GM08714 (cell line): ENCODE results near the gene UNC13C.

ENCODE experiments used
- H3K4me3 ChIP-seq: fragments of 200-500 bp; sonication (Bioruptor generic); 2 replicates; pipeline ENCODE4 v1.5.1; 2014; ENCODE audit warnings: mild to moderate bottlenecking, low read length, inconsistent platforms
- ZNF274 ChIP-seq: IDR thresholded peaks from 2 replicates; pipeline ENCODE4 v1.6.1; 2012; ENCODE audit warnings: mild to moderate bottlenecking, low read depth, low read length

Gene UNC13C

DNA sequence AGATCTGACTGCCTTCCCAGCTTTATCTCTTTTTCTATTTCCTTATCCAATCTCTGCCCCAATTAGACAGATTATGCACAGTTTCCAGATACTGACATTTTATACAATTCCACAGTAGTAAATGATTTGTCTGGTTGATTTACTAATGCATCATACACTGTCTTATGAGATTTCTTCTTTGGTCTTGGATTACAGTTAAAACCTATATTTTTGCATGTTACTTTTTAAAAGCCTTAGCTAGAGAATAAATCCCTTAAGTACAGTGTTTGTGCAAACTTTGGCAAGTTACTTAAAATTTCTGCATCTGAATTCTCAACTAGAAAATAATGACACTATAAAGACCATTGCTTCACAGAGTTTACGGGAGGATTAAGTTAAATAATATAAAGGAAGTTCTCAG lies 6.0 kb downstream of the UNC13C start:
- no peak overlapping the region for H3K4me3 ChIP-seq
- TF ChIP-seq ZNF274: no peak

DNA sequence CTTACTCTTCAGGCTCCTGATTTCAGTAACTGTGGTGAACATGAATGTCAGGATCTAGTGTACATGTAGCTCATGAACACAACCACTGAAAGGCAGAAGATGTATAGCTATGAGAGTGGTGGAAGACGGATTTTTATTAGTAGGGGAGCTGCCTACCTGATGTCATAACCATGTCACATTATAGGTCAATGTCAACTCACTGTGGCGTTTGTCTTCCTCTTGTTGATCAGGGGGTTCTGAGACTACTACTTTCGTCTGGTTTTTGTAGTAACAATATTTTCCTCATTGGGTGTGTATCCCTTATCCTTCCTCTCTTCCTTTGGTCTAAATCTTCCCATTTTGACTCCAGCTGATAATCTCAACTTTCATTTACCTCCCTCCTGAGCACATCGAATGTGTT lies 7.3 kb downstream of the UNC13C start:
- no peak overlapping the region for H3K4me3 ChIP-seq
- no peak for TF ChIP-seq ZNF274

DNA sequence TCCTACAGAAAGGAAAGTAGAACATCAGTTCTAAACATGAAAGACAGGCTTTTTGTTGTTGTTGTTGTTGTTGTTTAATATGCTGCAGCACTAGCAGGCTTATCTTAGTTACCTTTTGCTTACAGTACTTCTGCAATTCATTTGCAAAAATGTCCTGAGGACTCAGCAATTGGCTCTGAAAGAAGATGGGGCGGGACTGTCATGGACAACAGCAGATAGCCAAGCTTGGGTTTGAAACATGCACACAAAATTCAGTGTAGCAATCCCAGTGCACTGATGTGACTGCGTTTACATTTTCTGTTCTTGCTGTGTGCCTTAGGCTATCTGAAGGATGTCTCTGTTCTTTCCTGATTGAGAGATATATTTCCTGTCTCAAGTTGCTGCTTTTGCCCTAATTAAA lies 9.2 kb downstream of the UNC13C start:
- H3K4me3 ChIP-seq: no peak overlapping the region
- no peak for TF ChIP-seq ZNF274

DNA sequence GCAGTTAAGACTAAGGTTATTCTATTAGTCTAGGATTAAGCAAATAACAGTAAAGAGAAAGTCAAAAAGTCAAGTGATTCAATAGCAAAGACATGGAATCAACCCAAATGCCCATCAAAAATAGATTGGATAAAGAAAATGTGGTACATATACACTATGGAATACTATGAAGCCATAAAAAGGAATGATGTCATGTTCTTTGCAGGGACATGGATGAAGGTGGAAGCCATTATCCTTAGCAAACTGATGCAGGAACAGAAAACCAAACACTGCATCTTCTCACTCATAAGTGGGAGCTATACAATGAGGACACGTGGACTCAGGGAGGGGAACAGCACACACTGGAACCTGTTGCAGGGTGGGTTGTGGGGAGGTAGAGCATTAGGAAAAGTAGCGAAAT lies 29.0 kb downstream of the UNC13C start:
- no peak overlapping the region for H3K4me3 ChIP-seq
- no peak for TF ChIP-seq ZNF274

DNA sequence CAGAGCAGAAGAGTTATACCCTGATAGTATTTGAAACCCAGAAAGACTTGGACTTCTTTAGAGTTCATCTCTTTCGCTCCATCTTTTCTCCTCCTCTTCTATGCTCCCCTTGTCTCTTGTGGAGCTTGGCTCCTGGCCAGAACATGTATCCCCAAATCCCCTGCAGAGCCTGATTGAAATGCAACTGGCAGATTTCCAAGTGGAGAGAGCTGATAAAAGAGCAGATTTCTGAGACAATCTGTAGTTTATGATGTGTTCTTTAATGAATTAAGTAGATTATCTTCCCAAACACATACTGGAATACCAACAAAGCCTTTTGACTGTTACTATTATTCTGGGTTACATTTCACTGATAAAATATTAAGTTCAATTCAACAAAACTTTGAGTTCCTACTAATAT lies 33.4 kb downstream of the UNC13C start:
- no peak for TF ChIP-seq ZNF274
- no peak overlapping the region for H3K4me3 ChIP-seq

DNA sequence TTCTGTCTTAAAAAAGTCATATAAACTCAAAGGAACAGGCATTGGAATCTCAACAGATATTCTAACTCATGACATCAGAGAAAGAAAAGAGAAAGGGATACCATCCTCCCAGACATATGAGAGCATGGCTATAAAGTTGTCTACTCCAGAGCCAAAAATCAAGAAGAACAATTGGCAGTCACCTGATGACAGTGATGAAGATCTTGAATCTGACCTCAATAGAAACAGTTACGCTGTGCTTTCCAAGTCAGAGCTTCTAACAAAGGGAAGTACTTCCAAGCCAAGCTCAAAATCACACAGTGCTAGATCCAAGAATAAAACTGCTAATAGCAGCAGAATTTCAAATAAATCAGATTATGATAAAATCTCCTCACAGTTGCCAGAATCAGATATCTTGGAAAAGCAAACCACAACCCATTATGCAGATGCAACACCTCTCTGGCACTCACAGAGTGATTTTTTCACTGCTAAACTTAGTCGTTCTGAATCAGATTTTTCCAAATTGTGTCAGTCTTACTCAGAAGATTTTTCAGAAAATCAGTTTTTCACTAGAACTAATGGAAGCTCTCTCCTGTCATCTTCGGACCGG lies 35.9 kb downstream of the UNC13C start:
- H3K4me3 ChIP-seq: no peak overlapping the region
- no peak for TF ChIP-seq ZNF274

DNA sequence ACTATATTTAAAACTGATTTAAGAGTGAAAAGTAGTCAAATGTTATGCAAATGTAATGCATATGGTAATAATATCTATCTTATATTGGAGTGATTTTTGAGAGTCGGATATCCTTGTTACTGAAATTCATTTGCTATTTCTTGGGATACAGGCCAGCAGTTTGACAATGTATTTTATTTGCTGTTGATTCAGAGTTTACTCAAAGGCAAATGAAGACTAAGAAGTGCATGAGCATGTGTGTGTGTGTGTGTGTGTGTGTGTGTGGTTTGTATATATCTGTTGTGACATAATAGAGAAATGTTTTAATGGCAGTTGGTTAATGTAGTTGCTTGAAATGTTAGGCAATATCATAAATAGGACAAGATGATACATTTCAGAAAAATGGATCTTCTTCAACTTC lies 39.0 kb downstream of the UNC13C start:
- no peak overlapping the region for H3K4me3 ChIP-seq
- no peak for TF ChIP-seq ZNF274

DNA sequence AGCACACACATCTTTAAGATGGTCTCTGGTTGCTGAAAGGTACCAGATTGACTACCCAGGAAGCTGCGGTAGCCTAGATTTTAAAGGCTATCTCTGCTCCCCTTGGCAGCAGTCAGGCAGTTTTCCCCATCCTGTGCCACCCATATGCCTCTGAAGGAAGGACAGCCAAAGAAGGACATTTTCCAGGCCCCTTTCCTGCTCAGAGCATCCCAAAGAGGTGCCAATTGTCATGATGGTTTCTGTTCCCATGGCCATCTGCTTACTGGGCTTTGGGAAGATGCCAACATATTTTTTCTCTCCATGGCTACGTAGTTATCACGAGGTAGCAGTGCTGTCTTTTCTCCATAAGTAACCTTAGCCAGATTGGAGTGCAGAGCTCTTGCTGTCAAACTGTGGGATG lies 39.7 kb downstream of the UNC13C start:
- TF ChIP-seq ZNF274: no peak
- H3K4me3 ChIP-seq: no peak overlapping the region

DNA sequence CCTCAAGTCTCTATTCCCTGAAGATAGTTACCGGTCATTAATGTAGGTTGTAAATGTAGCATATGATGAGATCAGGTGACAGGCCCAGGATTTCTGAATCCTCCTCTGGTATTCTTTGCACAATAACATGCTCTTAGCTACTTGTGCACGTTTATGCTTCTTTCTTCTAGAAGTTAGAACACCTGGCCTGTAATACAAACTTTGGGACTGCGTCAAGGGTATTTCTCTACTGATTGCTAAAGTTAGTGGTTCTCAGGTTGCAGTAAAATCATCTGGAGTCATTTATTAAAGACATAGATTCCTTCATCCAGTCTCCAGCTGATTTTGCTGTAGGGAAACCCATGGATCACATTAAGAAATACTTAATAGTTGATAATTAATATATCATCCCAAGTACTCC lies 48.0 kb downstream of the UNC13C start:
- TF ChIP-seq ZNF274: no peak
- no peak overlapping the region for H3K4me3 ChIP-seq

DNA sequence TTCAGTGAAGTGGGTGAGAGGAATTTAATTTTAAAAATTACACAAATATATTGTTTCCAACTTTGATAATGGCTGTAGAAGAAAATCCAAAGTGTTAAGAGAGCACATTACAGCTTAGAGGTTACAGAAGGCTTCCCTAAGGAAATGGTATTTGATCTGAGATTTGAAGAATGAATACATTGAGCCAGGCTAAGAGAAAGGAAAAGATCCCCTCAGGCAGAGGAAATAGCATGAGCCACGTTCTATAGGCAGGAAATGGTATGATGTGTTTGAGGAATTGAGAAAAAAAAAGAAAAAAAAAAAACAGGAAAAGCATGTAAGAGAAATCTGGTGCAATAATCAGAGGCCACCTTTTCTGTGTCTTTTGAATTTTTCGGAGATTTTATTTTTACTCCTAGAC lies 48.6 kb downstream of the UNC13C start:
- no peak overlapping the region for H3K4me3 ChIP-seq
- no peak for TF ChIP-seq ZNF274

DNA sequence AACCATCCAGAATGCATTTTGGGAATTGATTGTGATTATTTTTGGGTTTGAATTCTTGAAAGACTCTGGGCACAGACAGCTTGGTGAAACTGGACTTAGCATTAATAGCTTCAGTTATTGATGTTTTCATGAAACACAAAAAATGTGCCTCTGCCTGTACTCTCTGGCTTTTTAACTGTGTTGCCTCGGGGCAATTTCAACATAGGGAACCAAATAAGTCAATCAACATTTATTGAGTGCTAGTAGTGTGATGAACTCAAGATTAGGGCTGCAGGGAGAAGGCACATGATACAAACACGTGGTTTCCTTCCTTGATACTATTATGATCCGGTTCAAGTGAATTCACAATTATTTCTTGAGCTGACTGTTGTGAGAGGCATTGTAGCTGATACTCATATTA lies 50.8 kb downstream of the UNC13C start:
- TF ChIP-seq ZNF274: no peak
- H3K4me3 ChIP-seq: no peak overlapping the region

DNA sequence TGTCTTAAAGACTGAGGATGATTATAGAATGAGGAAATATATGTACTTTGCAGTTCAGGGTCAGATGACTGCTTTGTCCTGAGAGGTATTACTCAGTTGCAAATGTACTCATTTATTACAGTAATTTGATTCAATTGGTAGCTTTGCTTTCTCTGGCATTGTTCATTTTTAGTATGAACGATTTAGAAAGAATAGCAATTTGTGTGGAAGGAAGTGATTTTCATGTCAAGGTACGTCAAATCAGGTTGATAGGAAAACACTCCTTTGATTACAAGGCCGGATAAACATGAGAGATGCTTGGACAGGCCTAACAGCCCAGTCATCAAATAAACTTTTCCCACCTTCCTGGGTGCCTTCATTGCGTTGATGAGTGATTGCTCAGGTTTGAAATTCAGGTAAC lies 53.8 kb downstream of the UNC13C start:
- TF ChIP-seq ZNF274: no peak
- H3K4me3 ChIP-seq: no peak overlapping the region

DNA sequence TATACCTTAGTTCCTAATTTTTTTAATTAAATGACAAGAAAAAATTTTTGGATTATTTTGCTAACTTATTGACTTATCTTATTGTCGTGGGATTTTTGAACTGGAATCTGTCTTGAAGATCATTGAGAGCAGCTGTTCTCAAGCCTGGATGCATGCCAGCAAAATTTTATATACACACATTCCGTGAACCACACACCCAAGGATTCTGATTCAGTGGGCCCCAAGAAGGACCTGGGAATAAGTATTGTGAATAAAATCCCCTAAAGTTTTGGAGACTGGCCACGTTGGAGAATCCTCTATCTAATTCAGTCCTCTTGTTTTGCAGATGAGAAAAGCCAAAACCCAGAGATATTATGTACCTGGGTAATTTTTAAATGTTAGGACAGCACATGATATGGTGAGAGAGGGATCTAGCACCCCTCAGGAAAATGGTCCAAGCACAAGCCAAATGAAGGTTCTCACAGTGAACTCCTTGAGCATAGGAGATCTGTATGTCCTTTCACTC lies 55.2 kb downstream of the UNC13C start:
- TF ChIP-seq ZNF274: no peak
- H3K4me3 ChIP-seq: no peak overlapping the region

DNA sequence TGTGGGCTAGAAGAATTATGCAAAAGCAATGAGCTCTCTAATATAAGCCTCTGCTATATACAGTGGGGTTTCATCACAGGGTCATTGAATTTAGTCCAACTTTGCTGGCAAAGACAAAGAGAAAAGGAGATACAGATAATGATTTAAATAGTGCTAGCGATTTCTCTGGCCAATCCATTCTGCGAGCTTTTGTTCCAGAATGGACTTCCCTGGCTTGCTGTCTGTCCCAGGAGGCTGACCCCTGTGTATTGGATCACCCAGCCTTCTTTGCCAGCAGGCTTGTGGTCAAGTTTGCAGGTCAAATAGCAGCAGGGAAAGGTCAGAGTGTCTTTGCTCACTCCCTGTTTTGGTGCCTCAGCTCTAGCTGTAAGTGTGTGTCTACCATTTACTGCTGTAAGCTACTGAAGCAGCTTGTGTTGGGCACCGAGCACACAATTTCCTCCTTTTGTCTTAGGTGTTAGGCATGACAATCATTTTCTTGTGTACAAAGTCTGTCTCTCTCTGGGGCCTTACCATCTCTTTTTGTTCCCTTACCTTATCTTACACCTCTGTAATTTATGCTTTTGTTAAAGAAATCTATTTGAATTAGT lies 55.7 kb downstream of the UNC13C start:
- H3K4me3 ChIP-seq: no peak overlapping the region
- no peak for TF ChIP-seq ZNF274

DNA sequence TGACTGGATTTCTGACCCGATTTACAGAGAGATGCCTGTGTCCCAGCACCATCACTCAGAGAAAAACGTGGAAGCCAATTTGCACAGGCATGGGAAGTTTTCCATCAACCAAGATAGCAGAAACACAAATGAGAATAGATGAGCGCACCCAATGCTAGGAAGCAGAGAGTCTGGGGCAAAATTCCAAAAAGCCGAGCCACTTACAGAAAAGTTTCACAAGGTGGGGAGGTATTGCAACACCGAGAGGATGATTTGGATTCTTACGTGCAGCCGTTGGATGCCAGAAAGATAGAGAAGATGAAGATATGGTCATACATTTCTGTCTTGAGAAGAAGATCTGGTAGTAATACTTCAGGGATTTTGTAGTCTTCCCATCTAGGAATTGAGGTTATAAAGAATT lies 57.4 kb downstream of the UNC13C start:
- no peak overlapping the region for H3K4me3 ChIP-seq

DNA sequence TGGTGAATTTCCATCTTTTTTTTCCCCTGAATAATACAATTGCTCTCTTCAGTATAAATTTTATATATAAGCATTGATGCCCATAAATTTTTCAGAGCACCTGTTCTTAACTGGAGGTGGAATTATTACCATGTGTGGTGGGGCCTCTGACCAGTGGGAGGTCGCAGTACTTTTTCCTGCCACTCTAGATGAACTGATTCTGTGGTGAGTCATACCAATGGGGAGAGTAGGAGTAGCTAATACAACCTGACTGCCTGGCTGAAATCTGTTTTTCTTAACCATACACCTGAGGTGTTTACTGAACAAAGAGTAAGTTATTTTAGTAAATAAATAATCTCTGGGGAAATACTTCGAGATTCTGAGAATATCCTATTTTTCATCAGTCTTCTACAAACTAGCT lies 67.2 kb downstream of the UNC13C start:
- no peak for TF ChIP-seq ZNF274
- H3K4me3 ChIP-seq: no peak overlapping the region

More for the DNA sequence above, 57.4 kb downstream of the UNC13C start:
- TF ChIP-seq ZNF274: no peak
